Esophagus muscularis mucosa (tissue), 4 donors: Measurements from ENCODE around the gene CYS1. TPM values are rescaled to one million over a fixed set of nuclear protein-coding genes. Genes with fewer than 3 reads are reported as not detected.
A peak's percentile ranks its signal among the peaks of the same experiment; 100 is the strongest.

Experiments used
- DNase-seq: peaks from one replicate; pipeline ENCODE4 v3.0.0-alpha.2; 2017; ENCODE audit errors: extremely low spot score
- H3K27ac ChIP-seq, 4 donors: fragments of 200-600 bp; sonication (generic); replicated peaks in 1 of 4; 1 replicate in 3 of 4; 2 replicates in 1 of 4; pipeline ENCODE4 v1.5.1; 2016 to 2019; ENCODE audit warnings: mild to moderate bottlenecking in 1 of 4
- H3K27me3 ChIP-seq, 4 donors: fragments of 200-600 bp; sonication (generic); one replicate each; pipeline versions ENCODE4 v1.5.1 to v1.6.0; 2016 to 2019
- H3K36me3 ChIP-seq, 4 donors: fragments of 200-600 bp; sonication (generic); one replicate each; pipeline ENCODE4 v1.5.1; 2016 to 2019
- H3K4me1 ChIP-seq, 4 donors: fragments of 200-600 bp; sonication (generic); one replicate each; pipeline ENCODE4 v1.5.1; 2016 to 2019
- H3K4me3 ChIP-seq, 4 donors: fragments of 200-600 bp; sonication (generic); 1 replicate in 2 of 4; 2 replicates in 2 of 4; pipeline ENCODE4 v1.5.1; 2016 to 2019; ENCODE audit warnings: mild to moderate bottlenecking in 4 of 4, moderate library complexity in 1 of 4
- H3K9me3 ChIP-seq, 4 donors: fragments of 200-600 bp; sonication (generic); 1 replicate in 3 of 4; 2 replicates in 1 of 4; pipeline ENCODE4 v1.5.1; 2016 to 2019
- EP300 ChIP-seq: sonication (generic); formaldehyde crosslinking; IDR thresholded peaks from one replicate; pipeline ENCODE4 v1.6.1; 2017; ENCODE audit warnings: antibody characterized with exemption
- POLR2A ChIP-seq: fragments of 450-650 bp; IDR thresholded peaks from one replicate; pipeline ENCODE4 v1.6.1; 2017; ENCODE audit warnings: antibody characterized with exemption, moderate library complexity, mild to moderate bottlenecking, low read depth
- POLR2AphosphoS5 ChIP-seq, 2 donors: sonication (generic); formaldehyde crosslinking; IDR thresholded peaks; one replicate each; pipeline ENCODE4 v1.6.1; 2017; ENCODE audit warnings: antibody characterized with exemption in 2 of 2
- WGBS: methylation state at CpG from one replicate; pipeline ENCODE4 v1.1.5; 2018; 5-methylcytosine and 5-hydroxymethylcytosine counted together
- intact Hi-C: fragments of 100-400 bp; cut with DNase I; formaldehyde crosslinking; loops from one replicate; pipeline ENCODE4 v1.15.1; 2023
- total RNA-seq, 4 donors: library from RNA; depleted of rRNA; stranded (reverse); fragments of >200 nt; gene quantifications; one replicate each; pipeline versions ENCODE4 v1.1.0 to v1.2.1, GENCODE V29; 2016
- TF ChIP-seq, protein P1 (sequence below), 3 experiments: fragments of 200-600 bp in 2 of 3; fragments of 450-650 bp in 1 of 3; sonication (generic) in 2 of 3; IDR thresholded peaks; one replicate each; pipeline ENCODE4 v1.5.1; 2017 to 2019; ENCODE audit warnings: antibody characterized with exemption in 3 of 3, mild to moderate bottlenecking in 2 of 3, moderate library complexity in 1 of 3

CYS1 gene
- total RNA-seq, 4 donors from 2014 or later: 16.9 to 56.4 (median 35.4) TPM

DNA sequence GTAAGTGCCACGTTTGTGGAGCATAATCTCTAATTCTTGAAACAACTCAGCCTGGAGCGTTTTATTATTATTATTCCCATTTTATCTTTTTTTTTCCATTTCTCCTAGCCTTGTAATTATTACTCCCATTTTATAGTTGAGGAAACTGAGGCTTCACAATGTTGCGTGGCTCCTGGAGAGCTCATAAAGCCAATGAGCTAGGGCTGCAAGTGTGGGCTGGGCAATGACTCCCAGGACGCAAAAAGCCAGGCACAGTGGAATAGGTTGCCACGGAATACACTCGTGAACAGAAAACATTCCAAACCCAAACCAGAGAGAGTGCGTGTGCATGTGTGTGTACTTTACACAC is 50.4 kb downstream of the CYS1 start:
- TF ChIP-seq POLR2AphosphoS5 (IDR thresholded peaks at IDR 0.05) (no peak), POLR2A (no peak), EP300 (no peak)
- TF ChIP-seq, protein P1, sequence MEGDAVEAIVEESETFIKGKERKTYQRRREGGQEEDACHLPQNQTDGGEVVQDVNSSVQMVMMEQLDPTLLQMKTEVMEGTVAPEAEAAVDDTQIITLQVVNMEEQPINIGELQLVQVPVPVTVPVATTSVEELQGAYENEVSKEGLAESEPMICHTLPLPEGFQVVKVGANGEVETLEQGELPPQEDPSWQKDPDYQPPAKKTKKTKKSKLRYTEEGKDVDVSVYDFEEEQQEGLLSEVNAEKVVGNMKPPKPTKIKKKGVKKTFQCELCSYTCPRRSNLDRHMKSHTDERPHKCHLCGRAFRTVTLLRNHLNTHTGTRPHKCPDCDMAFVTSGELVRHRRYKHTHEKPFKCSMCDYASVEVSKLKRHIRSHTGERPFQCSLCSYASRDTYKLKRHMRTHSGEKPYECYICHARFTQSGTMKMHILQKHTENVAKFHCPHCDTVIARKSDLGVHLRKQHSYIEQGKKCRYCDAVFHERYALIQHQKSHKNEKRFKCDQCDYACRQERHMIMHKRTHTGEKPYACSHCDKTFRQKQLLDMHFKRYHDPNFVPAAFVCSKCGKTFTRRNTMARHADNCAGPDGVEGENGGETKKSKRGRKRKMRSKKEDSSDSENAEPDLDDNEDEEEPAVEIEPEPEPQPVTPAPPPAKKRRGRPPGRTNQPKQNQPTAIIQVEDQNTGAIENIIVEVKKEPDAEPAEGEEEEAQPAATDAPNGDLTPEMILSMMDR (IDR thresholded peaks at IDR 0.05): no peak
- Histone ChIP-seq H3K4me3 (no peak overlapping the region), H3K36me3 (no peaks in the 10 kb centered on the region), H3K27ac (peak overlapping the region; percentile 57 to 71 (median 65)), H3K9me3 (no peaks in the 10 kb centered on the region), H3K27me3 (no peaks in the 10 kb centered on the region), H3K4me1 (peaks cover 26 to 33% (median 30%) of the 10 kb centered on the region in 4 donors)
- WGBS: 74% methylated on average over 7 of the region's 7 CpGs
- intact Hi-C loops: no loop called here
- DNase-seq: no peak

DNA sequence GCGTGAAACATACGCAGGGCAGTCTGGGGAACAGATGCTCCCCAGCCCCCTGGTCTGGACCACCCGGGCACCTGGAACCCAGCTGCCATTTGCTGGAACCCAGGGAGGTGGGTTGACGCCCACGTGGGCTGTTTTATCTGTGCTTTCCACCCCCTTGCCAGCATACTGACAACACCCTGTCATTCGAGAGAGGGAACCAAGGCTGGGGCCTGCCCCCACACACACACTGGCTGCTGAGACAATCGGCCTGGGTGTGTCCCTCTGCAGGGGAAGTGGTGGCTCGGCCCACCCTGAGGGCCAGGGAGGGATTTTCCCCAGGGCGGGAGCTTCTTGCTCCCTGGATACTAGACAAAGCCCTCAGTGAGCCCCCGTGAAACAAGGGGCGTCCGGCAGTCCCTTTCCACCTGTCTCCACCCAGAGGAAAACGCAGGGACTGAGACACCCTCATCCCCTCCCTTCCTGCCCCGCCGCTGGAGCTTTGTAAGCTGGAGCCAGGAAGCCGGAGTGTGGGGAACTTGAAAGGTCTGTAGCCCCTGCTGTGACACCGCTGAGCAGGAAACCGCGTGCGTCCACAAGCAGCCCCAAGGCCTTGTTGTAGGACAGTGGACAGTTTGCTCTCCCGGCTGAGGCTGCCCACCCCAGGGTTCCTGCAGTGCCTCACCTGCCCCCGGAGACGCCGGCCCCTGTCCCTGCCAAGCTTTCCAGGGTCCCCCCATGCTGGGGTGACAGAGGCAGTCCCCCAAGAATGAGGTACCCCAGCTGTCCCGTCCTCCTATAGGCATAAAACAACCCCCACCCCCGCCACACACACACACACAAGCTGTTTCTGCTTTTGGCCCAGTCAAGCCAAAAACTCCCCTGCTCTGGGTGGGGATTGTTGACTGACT is 51.0 kb downstream of the CYS1 start:
- no peak for DNase-seq
- WGBS: 55% methylated on average over 14 of the region's 26 CpGs
- Histone ChIP-seq H3K4me3 (peak overlapping the region in 2 of 4 donors; percentile 7 to 24), H3K9me3 (no peaks in the 10 kb centered on the region), H3K27ac (peak overlapping the region; percentile 57 to 71 (median 65)), H3K4me1 (peaks cover 25 to 31% (median 29%) of the 10 kb centered on the region in 4 donors), H3K27me3 (no peaks in the 10 kb centered on the region), H3K36me3 (no peaks in the 10 kb centered on the region)
- TF ChIP-seq POLR2AphosphoS5 (IDR thresholded peaks at IDR 0.05) (peak; percentile 9 to 35), EP300 (no peak)
- intact Hi-C loops: no loop called here

DNA sequence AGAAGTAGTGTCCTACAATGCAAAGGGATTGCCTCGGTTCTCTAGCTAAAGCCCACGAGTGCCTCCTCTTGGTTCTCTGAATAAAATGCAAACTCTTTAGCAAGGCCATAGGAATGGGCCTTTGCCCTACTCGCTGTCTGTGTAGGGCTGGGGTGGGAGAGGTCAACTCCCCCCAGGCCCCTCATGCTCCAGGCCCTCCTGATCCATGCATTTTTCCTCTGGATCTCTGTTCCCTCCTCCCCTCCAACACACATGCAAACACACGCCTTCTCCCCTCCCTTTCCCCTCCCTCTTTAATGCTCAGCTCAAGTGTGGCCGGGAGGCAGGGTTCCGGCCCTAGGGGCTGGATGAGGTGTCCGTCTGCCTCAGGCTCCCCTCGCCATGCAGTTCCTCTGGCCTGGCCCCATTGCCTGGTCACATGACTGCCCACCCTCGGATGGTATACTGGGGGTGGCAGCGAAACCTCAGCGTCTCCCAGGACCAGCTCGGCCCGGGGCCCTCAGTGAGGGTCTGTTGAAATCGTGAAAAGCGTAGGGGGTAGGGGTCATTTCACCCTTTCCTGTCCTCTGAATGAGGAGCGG is 51.7 kb downstream of the CYS1 start:
- Histone ChIP-seq H3K9me3 (no peaks in the 10 kb centered on the region), H3K36me3 (no peaks in the 10 kb centered on the region), H3K27ac (peak overlapping the region; percentile 57 to 71 (median 65)), H3K4me1 (peaks cover 25 to 31% (median 29%) of the 10 kb centered on the region in 4 donors), H3K27me3 (no peaks in the 10 kb centered on the region), H3K4me3 (no peak overlapping the region)
- no peak for DNase-seq
- WGBS: 86% methylated on average over 13 of the region's 16 CpGs
- intact Hi-C loops: no loop called here
- TF ChIP-seq POLR2A: no peak
- TF ChIP-seq EP300: no peak

DNA sequence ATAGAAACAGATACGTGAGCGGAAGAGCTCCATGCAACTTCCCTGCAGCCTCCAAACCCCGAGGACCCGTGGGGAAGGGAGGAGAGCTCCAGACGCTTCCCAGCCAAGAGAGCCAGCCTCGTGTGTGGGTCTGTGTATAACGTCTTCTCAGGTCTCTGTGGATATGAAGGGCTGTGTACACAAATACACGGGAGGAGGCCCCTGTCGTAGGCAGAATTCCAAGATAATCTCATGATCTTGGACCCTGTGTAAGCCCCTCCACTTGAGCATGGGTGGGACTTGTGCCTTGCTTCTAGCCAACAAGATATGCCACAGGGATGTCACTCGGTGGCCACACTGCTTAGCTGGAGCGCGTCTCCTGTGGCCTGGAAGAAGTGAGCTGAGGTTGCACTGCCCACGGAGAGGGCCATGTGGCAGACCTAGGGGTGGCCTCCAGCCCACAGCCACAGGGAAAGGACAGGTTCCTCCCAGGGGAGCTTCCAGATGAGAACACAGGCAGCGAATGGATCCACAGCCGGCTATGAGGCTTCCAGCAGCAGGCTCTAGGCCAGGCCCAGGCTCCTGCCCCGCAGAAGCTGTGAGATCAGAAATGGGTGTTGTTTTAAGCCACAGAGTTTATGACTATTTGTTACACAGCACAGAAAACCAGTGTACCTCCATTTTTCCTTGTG is 52.4 kb downstream of the CYS1 start:
- no peak for DNase-seq
- H3K27ac ChIP-seq: peak overlapping the region; percentile 16 to 71 (median 63)
- H3K9me3 ChIP-seq: no peaks in the 10 kb centered on the region
- no peaks in the 10 kb centered on the region for H3K27me3 ChIP-seq
- 90% methylated on average over 15 of the region's 16 CpGs for WGBS
- no peaks in the 10 kb centered on the region for H3K36me3 ChIP-seq
- peaks cover 25 to 31% (median 29%) of the 10 kb centered on the region in 4 donors for H3K4me1 ChIP-seq
- no peak overlapping the region for H3K4me3 ChIP-seq
- intact Hi-C loops: no loop called here
- TF ChIP-seq EP300 (no peak), POLR2AphosphoS5 (IDR thresholded peaks at IDR 0.05) (no peak), POLR2A (no peak)
- TF ChIP-seq, protein P1 (IDR thresholded peaks at IDR 0.05): no peak

DNA sequence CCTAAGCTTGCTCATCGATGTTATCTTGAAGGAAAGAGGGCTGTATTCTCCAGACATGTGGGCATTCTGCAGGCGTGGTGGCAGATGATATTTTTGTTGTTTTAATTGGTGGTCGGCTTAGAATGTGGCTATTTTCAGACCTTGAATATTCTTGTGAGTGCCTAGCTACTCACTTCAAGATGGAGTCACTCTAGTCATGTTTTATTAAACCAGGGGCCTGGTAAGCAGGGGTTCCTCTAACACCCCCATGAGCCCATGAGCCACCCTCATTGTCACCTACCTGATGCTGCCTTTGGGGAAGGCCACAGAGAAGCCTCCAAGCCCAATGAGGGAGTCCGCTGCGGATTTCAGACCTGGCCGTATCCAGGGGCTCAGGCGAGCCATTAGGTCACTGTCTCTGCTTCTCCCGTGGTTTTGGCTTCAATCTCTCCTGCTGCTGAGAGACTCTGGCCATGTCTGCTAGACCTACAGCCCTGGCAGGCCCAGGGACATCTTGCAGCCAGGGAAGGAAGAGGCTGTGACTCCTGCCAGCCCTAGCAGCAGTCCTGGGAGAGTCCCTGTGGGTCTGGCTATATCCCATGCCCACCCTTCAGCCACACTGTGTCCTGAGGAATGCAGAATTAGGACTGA is 53.2 kb downstream of the CYS1 start:
- no peaks in the 10 kb centered on the region for H3K9me3 ChIP-seq
- no peak overlapping the region for H3K27ac ChIP-seq
- WGBS: 85% methylated on average over 8 of the region's 8 CpGs
- H3K36me3 ChIP-seq: no peaks in the 10 kb centered on the region
- intact Hi-C loops: no loop called here
- peaks cover 25 to 31% (median 29%) of the 10 kb centered on the region in 4 donors for H3K4me1 ChIP-seq
- TF ChIP-seq POLR2AphosphoS5 (IDR thresholded peaks at IDR 0.05) (no peak), POLR2A (no peak), EP300 (no peak)
- TF ChIP-seq, protein P1 (IDR thresholded peaks at IDR 0.05): no peak
- no peak for DNase-seq
- no peaks in the 10 kb centered on the region for H3K27me3 ChIP-seq
- H3K4me3 ChIP-seq: no peak overlapping the region
